ENCODE results near the gene TRIM44.

DNA sequence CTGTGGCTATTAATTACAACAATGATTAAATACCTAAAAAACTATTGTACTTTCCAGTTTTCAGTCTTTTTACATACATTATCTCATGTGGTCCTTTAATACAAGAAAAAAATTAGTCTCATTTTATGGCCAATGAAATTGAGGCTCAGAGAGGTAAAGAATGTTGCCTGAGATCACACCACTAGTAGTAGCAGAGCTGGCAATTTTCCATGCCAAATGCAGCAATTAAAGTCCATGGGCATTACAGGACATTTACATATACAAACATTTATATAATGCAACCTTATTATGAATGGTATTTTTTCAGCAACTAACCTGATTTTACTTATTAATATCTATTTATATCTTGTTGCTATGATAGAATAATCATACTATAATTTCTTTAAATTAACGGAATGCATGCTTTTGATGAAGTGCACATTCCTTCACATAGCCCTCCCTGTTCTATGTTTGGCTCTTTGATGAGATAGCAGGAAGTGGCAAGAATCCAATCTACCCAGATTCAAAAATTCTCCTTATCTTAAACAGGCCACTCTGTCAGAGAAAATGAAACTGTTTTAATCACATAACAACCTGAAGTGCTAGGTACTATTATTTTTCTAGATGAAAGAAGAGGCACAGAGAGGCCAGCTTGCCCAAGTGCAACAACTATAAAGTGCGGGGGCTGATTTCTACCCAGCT lies 160.4 kb downstream of the TRIM44 start:
- TF ChIP-seq, protein P1, sequence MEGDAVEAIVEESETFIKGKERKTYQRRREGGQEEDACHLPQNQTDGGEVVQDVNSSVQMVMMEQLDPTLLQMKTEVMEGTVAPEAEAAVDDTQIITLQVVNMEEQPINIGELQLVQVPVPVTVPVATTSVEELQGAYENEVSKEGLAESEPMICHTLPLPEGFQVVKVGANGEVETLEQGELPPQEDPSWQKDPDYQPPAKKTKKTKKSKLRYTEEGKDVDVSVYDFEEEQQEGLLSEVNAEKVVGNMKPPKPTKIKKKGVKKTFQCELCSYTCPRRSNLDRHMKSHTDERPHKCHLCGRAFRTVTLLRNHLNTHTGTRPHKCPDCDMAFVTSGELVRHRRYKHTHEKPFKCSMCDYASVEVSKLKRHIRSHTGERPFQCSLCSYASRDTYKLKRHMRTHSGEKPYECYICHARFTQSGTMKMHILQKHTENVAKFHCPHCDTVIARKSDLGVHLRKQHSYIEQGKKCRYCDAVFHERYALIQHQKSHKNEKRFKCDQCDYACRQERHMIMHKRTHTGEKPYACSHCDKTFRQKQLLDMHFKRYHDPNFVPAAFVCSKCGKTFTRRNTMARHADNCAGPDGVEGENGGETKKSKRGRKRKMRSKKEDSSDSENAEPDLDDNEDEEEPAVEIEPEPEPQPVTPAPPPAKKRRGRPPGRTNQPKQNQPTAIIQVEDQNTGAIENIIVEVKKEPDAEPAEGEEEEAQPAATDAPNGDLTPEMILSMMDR (conservative IDR thresholded peaks at IDR 0.05 in 1 of 2, IDR thresholded peaks at IDR 0.05 in 1 of 2; ENCODE audit: extremely low read depth in 1 of 2, insufficient read depth in 1 of 2, low read depth in 1 of 2, low read length in 2 of 2), result no peak
- no peak for TF ChIP-seq EZH2 (IDR thresholded peaks at IDR 0.05; ENCODE audit: borderline replicate concordance, low read length)
